GM12865 (cell line): ENCODE results near the gene COL4A6.
"Not testable (repeated sequence)": the region's sequence is repeated elsewhere in the genome, so short reads cannot be mapped to it uniquely, and the experiment has no call there.

Experiments used
- DNase-seq: peaks from one replicate; pipeline ENCODE4 v3.0.0; 2010; ENCODE audit warnings: low read depth
- H3K4me3 ChIP-seq: 2 replicates; pipeline ENCODE4 v1.5.1; 2011; ENCODE audit warnings: mild to moderate bottlenecking, low read depth, low read length, control low read depth
- TF ChIP-seq, protein P1 (sequence below): IDR thresholded peaks from 2 replicates; pipeline ENCODE4 v1.5.1; 2011; ENCODE audit warnings: low read length, control low read depth, low read depth, inconsistent platforms; ENCODE audit not compliant: insufficient read depth; ENCODE audit errors: missing control alignments

The COL4A6 gene

DNA sequence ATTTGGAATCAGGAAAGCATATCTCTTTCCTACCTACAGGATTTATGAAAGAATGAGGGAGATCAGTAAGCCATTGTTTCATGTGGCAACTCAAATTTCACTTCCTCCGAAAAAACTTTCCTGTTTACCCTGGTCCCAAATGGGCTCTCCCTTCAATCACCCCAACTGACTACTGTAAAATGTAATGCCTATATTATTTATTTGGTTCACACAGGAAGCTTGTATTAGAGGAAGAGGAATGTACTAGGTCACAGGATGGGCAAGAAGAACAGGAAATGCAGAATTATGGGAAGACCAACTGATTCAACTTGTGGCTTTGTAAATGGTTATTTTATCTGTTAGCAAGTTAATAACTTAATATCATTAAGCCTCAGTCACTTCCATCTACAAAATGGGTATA is 23.1 kb downstream of the COL4A6 start:
- no peak for DNase-seq
- H3K4me3 ChIP-seq, result no peak overlapping the region
- TF ChIP-seq, protein P1, sequence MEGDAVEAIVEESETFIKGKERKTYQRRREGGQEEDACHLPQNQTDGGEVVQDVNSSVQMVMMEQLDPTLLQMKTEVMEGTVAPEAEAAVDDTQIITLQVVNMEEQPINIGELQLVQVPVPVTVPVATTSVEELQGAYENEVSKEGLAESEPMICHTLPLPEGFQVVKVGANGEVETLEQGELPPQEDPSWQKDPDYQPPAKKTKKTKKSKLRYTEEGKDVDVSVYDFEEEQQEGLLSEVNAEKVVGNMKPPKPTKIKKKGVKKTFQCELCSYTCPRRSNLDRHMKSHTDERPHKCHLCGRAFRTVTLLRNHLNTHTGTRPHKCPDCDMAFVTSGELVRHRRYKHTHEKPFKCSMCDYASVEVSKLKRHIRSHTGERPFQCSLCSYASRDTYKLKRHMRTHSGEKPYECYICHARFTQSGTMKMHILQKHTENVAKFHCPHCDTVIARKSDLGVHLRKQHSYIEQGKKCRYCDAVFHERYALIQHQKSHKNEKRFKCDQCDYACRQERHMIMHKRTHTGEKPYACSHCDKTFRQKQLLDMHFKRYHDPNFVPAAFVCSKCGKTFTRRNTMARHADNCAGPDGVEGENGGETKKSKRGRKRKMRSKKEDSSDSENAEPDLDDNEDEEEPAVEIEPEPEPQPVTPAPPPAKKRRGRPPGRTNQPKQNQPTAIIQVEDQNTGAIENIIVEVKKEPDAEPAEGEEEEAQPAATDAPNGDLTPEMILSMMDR, result no peak

DNA sequence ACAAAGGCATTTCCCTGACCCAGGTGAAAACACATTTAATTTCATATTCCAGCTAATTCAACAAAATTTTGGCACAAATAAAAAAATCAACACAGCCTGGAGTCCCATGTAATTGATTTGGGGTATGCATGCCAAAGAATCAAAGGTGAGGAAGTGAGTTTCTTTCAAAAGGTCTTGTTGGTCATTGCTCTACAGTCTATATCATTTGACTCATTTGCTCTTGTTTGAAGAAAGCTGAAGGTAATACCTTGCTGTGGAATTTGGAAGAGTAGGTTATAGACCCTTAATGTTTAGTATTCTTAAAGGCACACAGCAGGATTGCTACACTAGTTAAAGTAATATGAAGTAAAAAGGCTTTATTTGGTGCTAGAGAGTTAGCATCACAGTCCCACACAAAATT is 25.4 kb downstream of the COL4A6 start:
- TF ChIP-seq, protein P1, result no peak
- DNase-seq, result no peak
- no peak overlapping the region for H3K4me3 ChIP-seq

DNA sequence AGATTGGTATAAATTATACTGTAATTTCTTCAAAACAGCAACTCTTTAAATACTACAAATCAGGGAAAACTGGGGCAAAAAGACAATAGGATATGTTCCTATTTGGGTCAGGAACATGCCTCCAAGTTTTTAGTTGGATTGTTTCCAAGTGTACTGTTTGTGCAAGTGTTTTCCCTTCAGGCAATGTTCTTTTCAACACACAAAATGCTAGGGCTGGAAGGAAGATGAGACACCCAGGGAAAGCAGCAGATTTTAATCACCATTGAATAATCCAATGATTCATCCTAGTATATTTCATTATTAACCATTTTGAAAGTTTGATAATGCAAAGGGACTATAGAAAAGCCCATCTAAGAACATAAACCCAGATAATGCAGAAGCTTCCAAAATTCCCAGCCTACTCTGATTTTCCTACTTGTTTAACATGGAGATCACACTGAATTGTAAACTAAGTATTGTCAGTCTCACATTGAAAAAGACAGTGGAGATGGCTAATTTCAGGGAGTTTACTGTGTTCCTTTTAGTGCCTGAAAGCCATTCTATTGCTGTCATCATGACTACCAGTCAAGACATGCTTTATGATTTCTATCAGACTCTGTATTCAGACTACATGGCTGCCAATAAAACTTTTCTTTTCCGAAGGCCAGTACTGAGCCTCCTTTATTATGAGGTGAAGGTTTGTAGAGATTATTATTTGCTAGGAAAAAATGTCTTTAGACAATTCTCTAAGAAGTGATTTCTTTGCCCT is 38.6 kb downstream of the COL4A6 start:
- TF ChIP-seq, protein P1, result no peak
- H3K4me3 ChIP-seq, result no peak overlapping the region
- no peak for DNase-seq

DNA sequence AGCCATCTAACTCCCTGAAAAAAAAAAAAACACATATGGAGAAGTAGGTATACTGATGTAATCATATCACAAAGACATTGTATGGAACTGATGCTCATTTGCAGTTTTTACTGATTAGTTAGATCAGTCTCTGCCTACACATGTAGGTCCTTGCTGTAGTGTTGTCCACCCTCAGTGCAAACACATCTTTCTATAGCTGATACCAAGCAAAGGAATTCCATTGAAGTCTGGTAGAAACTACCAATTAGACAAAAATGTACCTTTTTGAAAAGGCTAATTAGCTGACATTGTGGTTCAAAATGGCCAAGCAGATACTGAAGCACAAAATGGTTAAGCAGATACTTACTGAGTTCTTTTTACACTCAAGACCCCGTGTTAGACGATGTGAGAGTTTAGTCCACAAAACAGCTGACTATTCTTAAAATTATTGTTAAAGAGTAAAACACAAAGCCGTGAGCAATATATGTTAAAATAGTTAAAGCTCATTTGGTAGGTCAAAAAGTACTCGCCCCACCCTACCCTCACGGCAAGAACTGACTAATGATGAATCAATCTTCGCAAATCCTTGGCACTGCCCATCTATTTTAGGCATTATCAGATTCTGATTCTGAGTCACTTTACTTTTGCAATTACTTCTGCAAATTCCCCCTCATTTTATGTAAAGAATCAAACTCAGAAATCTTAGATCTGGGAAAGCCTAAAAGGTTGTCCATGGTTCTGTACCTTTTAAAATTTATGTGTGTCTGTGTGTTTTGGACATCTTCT is 40.4 kb downstream of the COL4A6 start:
- TF ChIP-seq, protein P1, result no peak
- H3K4me3 ChIP-seq, result no peak overlapping the region
- DNase-seq, result peak; percentile 1

DNA sequence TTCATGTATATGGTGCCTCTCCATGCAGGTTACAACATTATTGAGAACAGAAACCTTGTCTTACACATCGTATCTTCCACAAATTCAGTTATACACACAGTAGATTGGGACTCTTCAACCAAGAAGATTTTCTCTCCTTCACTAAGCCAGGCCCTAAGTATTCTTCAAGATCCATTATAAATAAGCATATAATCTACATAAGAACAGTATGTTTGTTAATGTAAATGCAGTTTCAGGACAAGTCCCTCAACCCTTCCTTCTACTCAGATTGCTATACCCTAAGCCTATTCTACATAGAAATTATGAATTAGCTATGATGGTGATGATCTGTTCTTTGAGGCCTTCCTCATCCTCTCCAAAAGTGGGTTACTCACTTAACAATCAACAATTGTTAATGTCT is 41.2 kb downstream of the COL4A6 start:
- TF ChIP-seq, protein P1, result no peak
- no peak for DNase-seq
- H3K4me3 ChIP-seq, result no peak overlapping the region

DNA sequence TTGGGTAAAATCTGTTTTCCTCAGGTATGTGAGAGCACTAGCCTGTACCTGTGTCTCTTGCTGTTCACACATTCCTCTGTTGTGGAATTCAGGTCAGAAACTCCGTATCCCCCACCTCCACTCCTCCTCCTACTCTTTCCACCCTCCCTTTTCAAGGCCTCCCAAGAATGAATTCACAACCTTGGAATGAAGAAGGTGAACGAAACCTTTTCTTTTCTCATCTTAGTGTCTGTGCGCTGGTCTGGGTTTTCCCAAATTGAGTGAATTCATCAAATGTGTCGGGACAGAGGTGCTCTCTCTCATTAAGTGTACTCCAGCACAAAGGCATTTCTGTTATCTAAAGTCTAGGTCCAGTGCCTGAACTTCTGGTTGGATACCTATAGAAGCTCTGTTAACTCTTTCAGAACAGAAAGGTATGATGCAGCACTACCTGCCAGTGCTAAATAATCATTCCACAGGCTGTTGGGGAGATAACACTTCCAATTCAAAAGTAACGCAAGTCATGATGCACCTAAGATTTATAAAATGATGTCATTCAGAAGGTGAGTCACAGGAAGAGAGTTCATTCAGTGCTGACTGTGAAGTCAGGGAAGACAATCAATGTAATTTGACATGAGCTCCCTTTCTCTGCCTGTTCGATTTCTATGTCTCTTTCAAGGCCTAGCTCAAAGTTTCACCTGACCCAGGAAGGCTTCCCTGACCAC is 41.9 kb downstream of the COL4A6 start:
- DNase-seq, result no peak
- no peak overlapping the region for H3K4me3 ChIP-seq

DNA sequence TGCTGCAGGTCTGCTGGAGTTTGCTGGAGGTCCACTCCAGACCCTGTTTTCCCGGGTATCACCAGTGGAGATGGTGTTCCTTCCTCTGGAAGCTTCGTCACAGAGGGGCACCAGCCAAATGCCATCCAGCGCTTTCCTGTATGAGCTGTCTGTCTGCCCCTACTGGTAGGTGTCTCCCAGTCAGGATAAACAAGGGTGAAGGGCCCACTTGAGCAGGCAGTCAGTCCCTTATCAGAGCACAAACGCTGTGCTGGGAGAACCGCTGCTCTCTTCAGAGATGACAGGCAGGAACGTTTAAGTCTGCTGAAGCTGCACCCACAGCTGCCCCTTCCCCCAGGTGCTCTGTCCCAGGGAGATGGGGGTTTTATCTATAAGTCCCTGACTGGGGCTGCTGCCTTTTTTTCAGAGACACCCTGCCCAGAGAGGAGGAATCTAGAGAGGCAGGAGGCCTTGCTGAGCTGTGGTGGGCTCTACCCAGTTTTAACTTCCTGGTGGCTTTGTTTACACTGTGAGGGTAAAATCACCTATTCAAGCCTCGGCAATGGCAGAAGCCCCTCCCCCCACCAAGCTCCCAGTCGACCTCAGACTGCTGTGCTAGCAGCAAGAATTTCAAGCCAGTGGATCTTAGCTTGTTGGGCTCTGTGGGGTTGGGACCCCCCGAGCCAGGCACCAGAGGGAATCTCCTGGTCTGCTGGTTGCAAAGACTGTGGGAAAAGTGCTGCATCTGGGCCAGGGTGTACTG is 47.1 kb downstream of the COL4A6 start:
- H3K4me3 ChIP-seq, DNase-seq: not testable (repeated sequence)

More for the DNA sequence above, 41.9 kb downstream of the COL4A6 start:
- TF ChIP-seq, protein P1, result no peak
